GM18951 (cell line): ENCODE results near the gene AKAP6.

Source experiments
- POLR2A ChIP-seq: IDR thresholded peaks from 4 replicates; pipeline ENCODE4 v1.6.1; 2011; ENCODE audit warnings: mild to moderate bottlenecking; ENCODE audit not compliant: insufficient read length, insufficient read depth; ENCODE audit errors: extremely low read depth
- in situ Hi-C: fragments of 300-500 bp; cut with MboI; formaldehyde crosslinking; loops from one replicate; pipeline ENCODE4 v1.12.0; 2022; ENCODE audit warnings: low sequenced_read_pairs, mixed read lengths, inconsistent platforms; ENCODE audit not compliant: unreplicated experiment

The AKAP6 gene

DNA sequence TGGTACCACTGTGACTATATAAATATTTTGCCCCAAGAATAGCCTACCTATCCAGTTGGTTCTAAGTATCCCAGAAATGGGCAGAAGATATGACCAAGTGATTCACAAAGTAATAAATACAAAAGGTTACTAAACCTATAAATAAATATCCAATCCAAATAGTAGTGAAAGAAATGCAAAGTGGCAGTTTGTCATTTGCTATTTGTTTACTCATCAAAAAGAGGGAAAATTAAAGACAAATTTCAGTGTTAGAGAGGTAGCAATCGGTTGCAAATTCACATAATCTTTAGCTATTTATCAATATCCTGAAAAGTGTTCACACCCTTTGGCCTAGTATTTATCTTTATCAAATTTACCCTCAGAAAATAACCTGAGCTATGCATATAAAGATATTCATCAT lies 473.2 kb downstream of the AKAP6 start:
- in situ Hi-C loops, result no loop called here
- no peak for TF ChIP-seq POLR2A

GRCh38 chr14:32805979-32806378 lies 476.9 kb downstream of the AKAP6 start:
- in situ Hi-C loops, result no loop called here

DNA sequence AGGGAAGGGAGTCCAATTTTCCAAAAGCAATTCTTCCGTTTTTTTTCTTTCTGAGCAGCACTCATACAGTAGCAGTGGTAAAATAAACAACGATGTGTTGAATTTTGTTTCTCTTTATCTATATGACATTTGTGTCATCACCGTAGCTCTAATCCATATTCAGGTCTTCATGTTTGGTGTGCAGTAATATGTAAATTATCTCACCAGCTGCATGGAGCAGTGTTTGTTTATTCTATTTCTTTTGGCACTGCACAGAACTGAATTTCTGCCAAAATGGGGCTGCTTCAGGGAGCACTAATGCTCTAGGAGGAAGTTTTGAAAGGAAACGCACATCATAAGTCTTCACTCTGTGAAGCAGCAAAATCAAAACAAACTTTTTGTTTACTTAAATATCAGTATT lies 479.5 kb downstream of the AKAP6 start:
- TF ChIP-seq POLR2A, result no peak
- in situ Hi-C loops, result no loop called here

More at GRCh38 chr14:32805979-32806378, 476.9 kb downstream of the AKAP6 start:
- no peak for TF ChIP-seq POLR2A

DNA sequence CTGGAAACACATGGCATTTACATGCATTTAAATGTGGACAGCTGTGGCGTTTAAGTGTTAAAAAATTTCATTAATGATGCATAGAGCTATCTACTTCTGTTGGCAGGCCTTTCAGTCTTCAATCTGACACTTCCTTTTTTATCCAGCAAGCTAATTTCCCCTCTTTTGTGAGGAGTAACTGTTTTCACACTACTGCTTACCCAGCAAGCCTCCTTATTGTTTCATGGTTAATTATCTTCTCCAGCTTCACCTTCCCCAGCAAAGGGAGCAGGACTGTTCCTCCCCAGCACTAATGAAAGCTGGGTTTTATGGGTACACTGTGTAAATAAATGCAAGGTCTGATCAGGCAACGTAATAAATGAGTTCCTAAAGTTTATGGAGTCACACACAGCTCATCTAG lies 480.2 kb downstream of the AKAP6 start:
- no peak for TF ChIP-seq POLR2A
- in situ Hi-C loops, result no loop called here

DNA sequence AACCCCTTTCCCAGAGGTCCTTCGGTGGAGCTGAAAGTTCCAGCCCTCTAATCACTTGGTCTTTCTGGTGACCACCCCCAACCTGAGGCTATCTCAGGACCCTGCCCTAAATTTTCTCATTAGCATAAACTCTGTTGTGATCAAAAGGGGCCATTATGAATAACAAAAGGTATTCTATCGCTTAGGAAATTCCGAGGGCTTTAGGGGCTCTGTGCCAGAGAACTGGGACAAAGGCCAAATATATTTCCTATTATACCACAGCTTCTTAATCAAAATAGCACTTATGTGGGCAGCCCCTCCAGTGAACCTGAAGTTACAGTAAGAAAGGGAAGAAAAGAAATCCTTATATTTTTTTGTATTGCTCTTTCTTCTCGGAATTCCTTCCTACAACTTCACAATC lies 484.3 kb downstream of the AKAP6 start:
- no peak for TF ChIP-seq POLR2A
- in situ Hi-C loops, result no loop called here

GRCh38 chr14:32814721-32815120 lies 485.6 kb downstream of the AKAP6 start:
- in situ Hi-C loops, result no loop called here
- no peak for TF ChIP-seq POLR2A

GRCh38 chr14:32816588-32816987 lies 487.5 kb downstream of the AKAP6 start:
- no peak for TF ChIP-seq POLR2A
- in situ Hi-C loops, result no loop called here

DNA sequence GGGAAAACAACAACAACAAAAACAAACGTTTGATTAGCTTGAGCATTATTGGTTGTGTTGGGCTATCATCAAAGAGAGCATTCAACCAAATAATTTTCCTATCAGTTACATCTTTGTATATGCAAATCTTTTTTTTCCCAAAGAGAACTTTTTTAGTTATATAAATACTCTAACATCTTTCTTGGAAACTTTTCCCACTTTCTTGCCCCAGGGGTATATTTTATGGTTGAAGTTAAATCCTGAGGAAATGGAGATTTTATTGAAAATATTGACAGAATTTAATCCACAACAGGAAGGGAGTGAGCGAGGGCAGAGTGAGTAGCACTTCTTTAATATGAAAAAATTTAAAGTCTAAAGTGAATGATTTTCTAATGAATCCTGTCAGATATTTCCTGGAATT lies 488.7 kb downstream of the AKAP6 start:
- TF ChIP-seq POLR2A, result no peak

GRCh38 chr14:32818581-32818980 lies 489.5 kb downstream of the AKAP6 start:
- in situ Hi-C loops, result no loop called here
- TF ChIP-seq POLR2A, result no peak

More for the DNA sequence above, 488.7 kb downstream of the AKAP6 start:
- in situ Hi-C loops, result no loop called here

DNA sequence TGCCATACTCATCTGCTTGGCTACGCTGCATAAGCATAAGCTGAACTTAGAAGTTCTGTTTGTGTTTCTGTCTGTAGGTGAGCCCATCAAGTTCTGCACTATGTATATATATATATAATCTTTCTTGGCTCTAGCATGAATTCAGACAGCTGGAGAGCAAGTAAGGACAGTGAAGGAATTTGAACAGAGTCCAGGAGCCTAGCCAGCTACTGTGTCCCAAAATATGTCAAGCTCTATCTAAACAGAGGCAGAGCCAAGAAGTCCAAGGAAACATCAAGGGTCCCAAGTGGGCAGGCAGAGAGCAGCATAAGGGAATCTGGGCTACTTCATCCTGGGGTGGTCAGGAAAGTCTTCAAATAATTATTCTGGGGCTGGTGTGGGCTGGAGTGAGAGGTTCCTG lies 491.1 kb downstream of the AKAP6 start:
- no peak for TF ChIP-seq POLR2A
- in situ Hi-C loops, result no loop called here

DNA sequence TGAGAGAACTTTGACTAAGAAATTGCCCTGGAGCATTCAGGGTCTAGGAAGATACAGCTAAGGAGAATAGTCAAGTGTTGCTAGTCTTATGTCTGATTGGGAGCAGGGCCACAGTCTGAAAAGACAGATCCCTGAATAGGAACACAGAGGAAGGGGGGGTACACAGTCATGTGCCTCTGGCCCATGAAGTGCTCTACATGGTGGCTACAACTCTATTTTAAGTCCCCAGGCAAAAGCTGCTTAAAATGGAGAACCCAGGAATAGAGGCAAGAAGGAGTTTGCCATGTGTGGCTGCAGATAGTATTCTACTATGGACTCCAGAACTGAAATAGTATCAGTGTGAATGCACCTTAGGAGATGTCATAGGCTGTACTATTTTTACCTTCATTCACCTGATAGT lies 491.6 kb downstream of the AKAP6 start:
- no peak for TF ChIP-seq POLR2A

GRCh38 chr14:32821964-32822653 lies 493.0 kb downstream of the AKAP6 start:
- no peak for TF ChIP-seq POLR2A
- in situ Hi-C loops, result no loop called here

More for the DNA sequence above, 491.6 kb downstream of the AKAP6 start:
- in situ Hi-C loops, result no loop called here

DNA sequence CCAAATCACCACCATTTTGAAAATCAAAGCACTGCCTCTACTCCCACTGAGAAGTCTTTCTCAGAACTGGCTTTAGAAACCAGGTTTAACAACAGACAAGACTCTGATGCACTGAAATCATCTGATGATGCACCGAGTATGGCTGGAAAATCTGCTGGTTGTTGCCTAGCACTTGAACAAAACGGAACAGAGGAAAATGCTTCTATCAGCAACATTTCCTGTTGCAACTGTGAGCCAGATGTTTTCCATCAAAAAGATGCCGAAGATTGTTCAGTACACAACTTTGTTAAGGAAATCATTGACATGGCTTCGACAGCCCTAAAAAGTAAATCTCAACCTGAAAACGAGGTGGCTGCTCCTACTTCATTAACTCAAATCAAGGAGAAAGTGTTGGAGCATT lies 494.6 kb downstream of the AKAP6 start:
- no peak for TF ChIP-seq POLR2A
- in situ Hi-C loops, result no loop called here

GRCh38 chr14:32824195-32824594 lies 495.1 kb downstream of the AKAP6 start:
- TF ChIP-seq POLR2A, result no peak
- in situ Hi-C loops, result no loop called here

DNA sequence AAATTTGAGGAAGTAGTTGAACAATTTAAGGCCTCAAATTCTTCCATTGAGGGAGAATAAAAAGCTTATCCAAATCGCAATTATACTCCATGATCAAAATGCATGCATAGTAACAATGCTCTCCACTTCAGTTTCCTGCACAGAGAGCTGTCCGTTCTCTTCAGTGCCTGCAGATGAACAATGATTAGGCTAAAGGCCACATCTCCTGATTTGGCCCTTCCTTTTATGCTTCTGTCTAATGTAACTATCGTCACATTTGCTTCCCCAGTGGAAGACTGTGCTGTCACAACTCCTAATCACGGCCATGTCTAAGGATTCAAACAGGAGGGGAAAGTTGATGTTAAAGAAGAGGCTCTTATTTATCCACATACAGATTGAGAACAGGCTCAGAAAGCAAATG lies 496.0 kb downstream of the AKAP6 start:
- in situ Hi-C loops, result no loop called here
- no peak for TF ChIP-seq POLR2A
